Tibial nerve (tissue), 3 donors: ENCODE results near the gene DNAH14.

Source experiments
- CTCF ChIP-seq, 5 experiments: fragments of 200-600 bp in 3 of 5; fragments of 450-650 bp in 2 of 5; sonication (generic) in 3 of 5; IDR thresholded peaks; one replicate each; pipeline ENCODE4 v1.5.1; 2016 to 2019; ENCODE audit warnings: antibody characterized with exemption in 5 of 5, mild to moderate bottlenecking in 3 of 5, moderate library complexity in 2 of 5
- POLR2A ChIP-seq, 2 donors: fragments of 450-650 bp; IDR thresholded peaks; one replicate each; pipeline ENCODE4 v1.6.1; 2017; ENCODE audit warnings: antibody characterized with exemption in 2 of 2, mild to moderate bottlenecking in 2 of 2, moderate library complexity in 2 of 2

- TF ChIP-seq CTCF (IDR thresholded peaks at IDR 0.05), result no peak
- no peak for TF ChIP-seq POLR2A (IDR thresholded peaks at IDR 0.05)
Observed at GRCh38 chr1:224901087-224901810, 28.2 kb upstream of the DNAH14 start.
